Loucy (cell line): ENCODE results near the gene RTRAF.

Source experiments
- H2AFZ ChIP-seq: fragments of 200-600 bp; sonication (generic); 2 replicates; pipeline ENCODE4 v1.6.0; 2016; ENCODE audit warnings: antibody characterized with exemption, mild to moderate bottlenecking, low read length, moderate library complexity
- H3F3A ChIP-seq: fragments of 200-600 bp; 2 replicates; pipeline ENCODE4 v1.6.0; 2016; ENCODE audit warnings: antibody characterized with exemption, low read depth, mild to moderate bottlenecking
- H3K27me3 ChIP-seq: fragments of 200-600 bp; sonication (generic); 2 replicates; pipeline ENCODE4 v1.6.1; 2014; ENCODE audit warnings: low read length, mild to moderate bottlenecking; ENCODE audit not compliant: insufficient read depth, poor library complexity, severe bottlenecking
- H3K36me3 ChIP-seq: fragments of 200-600 bp; sonication (generic); 2 replicates; pipeline ENCODE4 v1.6.1; 2016; ENCODE audit warnings: low read length; ENCODE audit not compliant: insufficient read depth
- H3K4me1 ChIP-seq: fragments of 200-600 bp; sonication (generic); 2 replicates; pipeline ENCODE4 v1.5.1; 2014; ENCODE audit warnings: low read length, mild to moderate bottlenecking; ENCODE audit not compliant: insufficient read depth, poor library complexity, severe bottlenecking
- H3K4me2 ChIP-seq: fragments of 200-600 bp; sonication (generic); 2 replicates; pipeline ENCODE4 v1.6.0; 2014; ENCODE audit warnings: antibody characterized with exemption, low read length, low read depth, mild to moderate bottlenecking; ENCODE audit not compliant: poor library complexity, severe bottlenecking
- H3K4me3 ChIP-seq: fragments of 200-600 bp; sonication (generic); 2 replicates; pipeline ENCODE4 v1.5.1; 2014; ENCODE audit warnings: low read length, mild to moderate bottlenecking, mixed read lengths; ENCODE audit not compliant: poor library complexity, severe bottlenecking
- H3K79me2 ChIP-seq: fragments of 200-600 bp; sonication (generic); 2 replicates; pipeline ENCODE4 v1.6.1; 2014; ENCODE audit warnings: low read length; ENCODE audit not compliant: insufficient read depth
- H3K9ac ChIP-seq: fragments of 200-600 bp; sonication (generic); 2 replicates; pipeline ENCODE4 v1.6.0; 2014; ENCODE audit warnings: mild to moderate bottlenecking, low read depth, low read length, moderate library complexity; ENCODE audit not compliant: poor library complexity, severe bottlenecking
- H3K9me2 ChIP-seq: fragments of 200-600 bp; sonication (generic); replicated peaks from 2 replicates; pipeline ENCODE4 v1.6.1; 2016; ENCODE audit warnings: low read depth, low read length, mixed read lengths
- H3K9me3 ChIP-seq: fragments of 200-600 bp; sonication (generic); 2 replicates; pipeline ENCODE4 v1.6.1; 2014; ENCODE audit warnings: mild to moderate bottlenecking, antibody characterized with exemption, low read length, low read depth; ENCODE audit not compliant: insufficient read depth
- H4K20me1 ChIP-seq: fragments of 200-600 bp; sonication (generic); 2 replicates; pipeline ENCODE4 v1.6.0; 2014; ENCODE audit warnings: antibody characterized with exemption, low read length, mild to moderate bottlenecking; ENCODE audit not compliant: insufficient read depth, poor library complexity, severe bottlenecking
- CTCF ChIP-seq: fragments of 200-600 bp; sonication (generic); conservative IDR thresholded peaks from 2 replicates; pipeline ENCODE4 v1.5.1; 2014; ENCODE audit warnings: mild to moderate bottlenecking, antibody characterized with exemption, low read length
- EZH2phosphoT487 ChIP-seq: fragments of 200-600 bp; IDR thresholded peaks from 2 replicates; pipeline ENCODE4 v1.6.1; 2018; ENCODE audit warnings: antibody characterized with exemption, mild to moderate bottlenecking, moderate library complexity, borderline replicate concordance

Gene RTRAF

GRCh38 chr14:52051251-52051650 is 61.9 kb downstream of the RTRAF start:
- Histone ChIP-seq H3K79me2 (no peaks in the 10 kb centered on the region), H3K4me2 (no peak overlapping the region), H3K4me3 (no peak overlapping the region), H3K36me3 (no peaks in the 10 kb centered on the region), H3K27me3 (no peaks in the 10 kb centered on the region), H3K9me3 (no peaks in the 10 kb centered on the region; the same call in 1 of the 2 replicates), H2AFZ (no peak overlapping the region), H3K9ac (no peak overlapping the region), H3K9me2 (no peaks in the 10 kb centered on the region), H3K4me1 (no peaks in the 10 kb centered on the region), H3F3A (no peaks in the 10 kb centered on the region), H4K20me1 (no peaks in the 10 kb centered on the region)
- TF ChIP-seq EZH2phosphoT487 (no peak), CTCF (no peak)

GRCh38 chr14:52051871-52052270 is 62.5 kb downstream of the RTRAF start:
- no peak overlapping the region for H3K4me2 ChIP-seq
- TF ChIP-seq CTCF (no peak), EZH2phosphoT487 (no peak)
- no peaks in the 10 kb centered on the region for H3F3A ChIP-seq
- H3K9me2 ChIP-seq = no peaks in the 10 kb centered on the region
- H3K36me3 ChIP-seq = no peaks in the 10 kb centered on the region
- no peak overlapping the region for H2AFZ ChIP-seq
- H3K4me3 ChIP-seq = no peak overlapping the region
- no peaks in the 10 kb centered on the region for H3K27me3 ChIP-seq
- no peaks in the 10 kb centered on the region; the same call in 1 of the 2 replicates for H3K9me3 ChIP-seq
- H3K4me1 ChIP-seq = no peaks in the 10 kb centered on the region
- no peaks in the 10 kb centered on the region for H4K20me1 ChIP-seq
- no peaks in the 10 kb centered on the region for H3K79me2 ChIP-seq
- no peak overlapping the region for H3K9ac ChIP-seq

- H2AFZ ChIP-seq = no peak overlapping the region
- H3K9me2 ChIP-seq = no peaks in the 10 kb centered on the region
- H3K4me1 ChIP-seq = no peaks in the 10 kb centered on the region
- no peaks in the 10 kb centered on the region for H3F3A ChIP-seq
- TF ChIP-seq CTCF (no peak), EZH2phosphoT487 (no peak)
- no peaks in the 10 kb centered on the region for H3K79me2 ChIP-seq
- H3K36me3 ChIP-seq = no peaks in the 10 kb centered on the region
- no peak overlapping the region for H3K4me2 ChIP-seq
- H3K4me3 ChIP-seq = no peak overlapping the region
- no peaks in the 10 kb centered on the region for H4K20me1 ChIP-seq
- H3K27me3 ChIP-seq = no peaks in the 10 kb centered on the region
- no peak overlapping the region for H3K9ac ChIP-seq
- no peaks in the 10 kb centered on the region; the same call in 1 of the 2 replicates for H3K9me3 ChIP-seq
Measured at GRCh38 chr14:52052288-52052943, 63.1 kb downstream of the RTRAF start.
